ENCODE results near the gene LRP1B.

LRP1B gene

GRCh38 chr2:142069251-142069888, 61.4 kb downstream of the LRP1B start:
- no peaks in the 10 kb centered on the region for H3K9me3 ChIP-seq (ENCODE audit: control insufficient read depth, insufficient read depth, low read depth, low read length)
- H3K27ac ChIP-seq (ENCODE audit: low read depth, low read length): no peak overlapping the region
- H3K27me3 ChIP-seq (ENCODE audit: control insufficient read depth, insufficient read depth, low read length): no peaks in the 10 kb centered on the region
- no peaks in the 10 kb centered on the region for H3K36me3 ChIP-seq (ENCODE audit: control insufficient read depth, insufficient read depth, low read length)
- H3K9ac ChIP-seq (ENCODE audit: low read length): no peak overlapping the region
- H3K4me3 ChIP-seq (ENCODE audit: low read depth, low read length): no peak overlapping the region
- H3K4me1 ChIP-seq (ENCODE audit: control insufficient read depth, insufficient read depth, low read length): no peaks in the 10 kb centered on the region

DNA sequence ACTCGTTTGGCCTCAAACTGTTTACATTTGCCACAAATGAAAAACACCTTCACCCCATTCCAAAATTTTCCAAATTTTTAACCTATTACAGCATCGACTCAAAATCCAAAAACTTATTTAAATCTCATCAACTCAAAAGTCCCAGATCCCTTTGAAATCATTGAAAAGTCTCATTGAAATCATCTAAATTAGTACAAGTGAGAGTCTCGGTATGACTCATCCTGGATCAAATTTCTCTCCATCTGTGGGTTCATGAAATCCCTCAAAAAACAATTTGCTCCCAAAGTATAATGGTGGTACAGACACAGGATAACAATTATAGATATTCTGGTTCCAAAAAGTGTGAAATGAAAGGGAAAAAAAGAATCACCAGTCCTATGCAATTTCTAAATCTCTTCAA, 65.1 kb downstream of the LRP1B start:
- Histone ChIP-seq H3K4me1 (ENCODE audit: control insufficient read depth, insufficient read depth, low read length) (no peaks in the 10 kb centered on the region), H3K9ac (ENCODE audit: low read length) (no peak overlapping the region), H3K4me3 (ENCODE audit: low read depth, low read length) (no peak overlapping the region), H3K36me3 (ENCODE audit: control insufficient read depth, insufficient read depth, low read length) (no peaks in the 10 kb centered on the region), H3K27me3 (ENCODE audit: control insufficient read depth, insufficient read depth, low read length) (no peaks in the 10 kb centered on the region), H3K9me3 (ENCODE audit: control insufficient read depth, insufficient read depth, low read depth, low read length) (no peaks in the 10 kb centered on the region), H3K27ac (ENCODE audit: low read depth, low read length) (no peak overlapping the region)

DNA sequence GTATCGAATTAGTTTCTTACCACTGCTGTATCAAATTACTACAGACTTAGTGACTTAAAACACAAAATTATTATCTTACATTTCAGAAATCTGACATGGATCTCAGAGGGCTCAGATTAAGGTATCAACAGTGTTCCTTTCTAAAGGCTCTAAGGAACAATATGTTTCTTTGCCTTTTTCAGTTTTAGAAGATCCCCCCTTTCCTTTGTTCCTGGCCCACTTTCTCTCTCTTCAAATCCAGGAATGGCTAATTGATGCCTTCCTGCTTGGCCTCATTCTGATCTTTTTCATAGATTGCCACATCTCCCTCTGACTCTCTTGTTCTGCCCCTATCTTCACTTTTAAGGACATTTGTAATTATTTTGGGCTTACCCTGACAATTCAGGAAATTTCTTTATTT, 65.7 kb downstream of the LRP1B start:
- H3K27me3 ChIP-seq (ENCODE audit: control insufficient read depth, insufficient read depth, low read length): no peaks in the 10 kb centered on the region
- no peaks in the 10 kb centered on the region for H3K36me3 ChIP-seq (ENCODE audit: control insufficient read depth, insufficient read depth, low read length)
- no peak overlapping the region for H3K9ac ChIP-seq (ENCODE audit: low read length)
- H3K4me1 ChIP-seq (ENCODE audit: control insufficient read depth, insufficient read depth, low read length): no peaks in the 10 kb centered on the region
- H3K9me3 ChIP-seq (ENCODE audit: control insufficient read depth, insufficient read depth, low read depth, low read length): no peaks in the 10 kb centered on the region
- no peak overlapping the region for H3K4me3 ChIP-seq (ENCODE audit: low read depth, low read length)
- H3K27ac ChIP-seq (ENCODE audit: low read depth, low read length): no peak overlapping the region

DNA sequence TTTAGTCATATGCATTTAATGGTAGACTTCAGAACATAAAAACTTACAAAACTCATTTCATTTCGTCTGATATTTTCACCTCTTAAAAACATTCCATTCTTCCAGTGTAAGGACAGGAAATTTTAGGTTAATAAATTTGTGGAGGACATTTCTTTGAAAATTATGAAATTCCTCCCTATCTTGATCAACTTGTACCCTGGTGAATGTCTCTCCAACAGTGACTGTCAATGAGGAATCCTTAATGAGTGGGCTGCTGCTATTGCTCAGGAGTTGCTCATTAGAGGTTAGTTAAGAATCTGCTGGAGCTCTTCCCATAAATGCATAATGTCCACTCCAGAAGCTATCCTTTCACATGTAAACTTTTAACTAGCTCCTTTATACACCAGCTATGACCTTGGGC, 69.1 kb downstream of the LRP1B start:
- Histone ChIP-seq H3K36me3 (ENCODE audit: control insufficient read depth, insufficient read depth, low read length) (no peaks in the 10 kb centered on the region), H3K27me3 (ENCODE audit: control insufficient read depth, insufficient read depth, low read length) (no peaks in the 10 kb centered on the region), H3K27ac (ENCODE audit: low read depth, low read length) (no peak overlapping the region), H3K9me3 (ENCODE audit: control insufficient read depth, insufficient read depth, low read depth, low read length) (no peaks in the 10 kb centered on the region), H3K9ac (ENCODE audit: low read length) (no peak overlapping the region), H3K4me3 (ENCODE audit: low read depth, low read length) (no peak overlapping the region), H3K4me1 (ENCODE audit: control insufficient read depth, insufficient read depth, low read length) (no peaks in the 10 kb centered on the region)

GRCh38 chr2:142058149-142058548, 72.7 kb downstream of the LRP1B start:
- Histone ChIP-seq H3K27me3 (ENCODE audit: control insufficient read depth, insufficient read depth, low read length) (no peaks in the 10 kb centered on the region), H3K27ac (ENCODE audit: low read depth, low read length) (no peak overlapping the region), H3K4me1 (ENCODE audit: control insufficient read depth, insufficient read depth, low read length) (no peaks in the 10 kb centered on the region), H3K9ac (ENCODE audit: low read length) (no peak overlapping the region), H3K4me3 (ENCODE audit: low read depth, low read length) (no peak overlapping the region), H3K36me3 (ENCODE audit: control insufficient read depth, insufficient read depth, low read length) (no peaks in the 10 kb centered on the region), H3K9me3 (ENCODE audit: control insufficient read depth, insufficient read depth, low read depth, low read length) (no peaks in the 10 kb centered on the region)

DNA sequence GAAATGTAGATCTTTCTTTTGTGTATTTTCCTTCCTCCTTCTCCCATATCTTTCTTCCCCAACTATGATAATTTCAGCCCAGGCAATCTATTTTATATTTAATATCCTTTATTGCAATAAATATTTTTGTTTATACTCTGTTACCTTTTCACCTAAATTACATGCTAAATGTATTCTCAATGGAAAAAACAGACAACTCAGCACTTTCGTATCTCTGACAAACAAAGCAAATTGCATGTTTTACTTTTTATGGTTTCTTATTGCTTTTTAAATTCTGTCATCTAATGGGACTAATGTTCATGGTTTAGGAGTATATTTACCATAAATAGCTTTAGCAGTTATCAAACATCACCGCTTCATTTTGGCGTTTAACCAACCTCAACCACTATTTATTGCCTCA, 74.0 kb downstream of the LRP1B start:
- H3K4me3 ChIP-seq (ENCODE audit: low read depth, low read length): no peak overlapping the region
- H3K9me3 ChIP-seq (ENCODE audit: control insufficient read depth, insufficient read depth, low read depth, low read length): no peaks in the 10 kb centered on the region
- H3K27me3 ChIP-seq (ENCODE audit: control insufficient read depth, insufficient read depth, low read length): no peaks in the 10 kb centered on the region
- no peaks in the 10 kb centered on the region for H3K4me1 ChIP-seq (ENCODE audit: control insufficient read depth, insufficient read depth, low read length)
- H3K36me3 ChIP-seq (ENCODE audit: control insufficient read depth, insufficient read depth, low read length): no peaks in the 10 kb centered on the region
- no peak overlapping the region for H3K27ac ChIP-seq (ENCODE audit: low read depth, low read length)
- H3K9ac ChIP-seq (ENCODE audit: low read length): no peak overlapping the region

DNA sequence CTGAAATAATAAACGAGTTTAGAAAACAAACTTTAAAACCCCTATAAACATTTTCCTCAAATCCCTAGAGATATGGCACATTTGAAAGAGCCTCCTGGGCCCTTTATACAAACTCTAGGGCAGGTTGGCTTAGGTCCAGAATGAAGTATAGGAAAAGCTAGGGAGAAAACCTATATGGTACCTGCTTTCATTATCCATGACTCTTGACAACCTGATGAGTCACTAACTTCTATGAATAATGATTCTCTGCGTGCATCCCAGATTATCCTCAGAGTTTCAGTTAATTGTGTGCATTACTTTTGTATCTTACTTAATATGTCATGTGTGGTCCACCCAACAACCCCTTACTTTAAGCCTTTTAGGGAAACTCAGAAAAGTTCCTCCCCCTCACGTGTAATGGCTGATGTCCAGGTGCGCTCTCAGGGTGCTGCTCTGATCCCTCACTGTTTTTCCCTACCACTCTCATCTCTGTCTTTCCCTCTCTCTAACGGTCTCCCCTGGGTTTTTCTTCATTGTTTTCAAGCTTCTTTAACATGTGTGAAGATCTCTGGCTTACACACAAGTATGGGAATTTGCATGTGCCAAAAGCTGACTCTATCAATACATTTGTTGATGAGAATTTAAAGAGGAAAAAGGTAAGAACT, 78.5 kb downstream of the LRP1B start:
- H3K4me1 ChIP-seq (ENCODE audit: control insufficient read depth, insufficient read depth, low read length): no peaks in the 10 kb centered on the region

DNA sequence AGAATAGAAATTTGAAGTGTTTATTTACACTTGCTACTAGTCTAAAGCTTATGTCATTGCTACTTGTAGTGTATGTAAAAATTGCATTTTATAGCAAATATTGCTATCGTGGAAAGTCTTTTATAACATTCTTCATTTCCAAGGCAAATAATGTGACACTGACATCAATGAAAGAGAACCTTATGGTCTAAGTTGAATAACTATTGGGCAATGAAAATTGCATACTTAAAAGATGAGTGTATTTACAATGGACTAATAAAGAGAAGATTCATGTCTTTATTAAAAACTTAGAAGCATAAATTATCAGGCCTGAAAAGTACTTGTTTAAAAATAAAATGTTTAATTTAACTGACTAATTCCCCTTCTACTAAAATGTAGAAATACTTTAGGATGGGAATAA, 82.2 kb downstream of the LRP1B start:
- Histone ChIP-seq H3K9me3 (ENCODE audit: control insufficient read depth, insufficient read depth, low read depth, low read length) (no peaks in the 10 kb centered on the region), H3K27me3 (ENCODE audit: control insufficient read depth, insufficient read depth, low read length) (no peaks in the 10 kb centered on the region), H3K4me1 (ENCODE audit: control insufficient read depth, insufficient read depth, low read length) (peaks cover 5% of the 10 kb centered on the region; the same call in 1 of the 2 replicates), H3K9ac (ENCODE audit: low read length) (no peak overlapping the region), H3K4me3 (ENCODE audit: low read depth, low read length) (no peak overlapping the region), H3K27ac (ENCODE audit: low read depth, low read length) (no peak overlapping the region), H3K36me3 (ENCODE audit: control insufficient read depth, insufficient read depth, low read length) (no peaks in the 10 kb centered on the region)

More for the DNA sequence above, 78.5 kb downstream of the LRP1B start:
- Histone ChIP-seq H3K27ac (ENCODE audit: low read depth, low read length) (no peak overlapping the region), H3K27me3 (ENCODE audit: control insufficient read depth, insufficient read depth, low read length) (no peaks in the 10 kb centered on the region), H3K36me3 (ENCODE audit: control insufficient read depth, insufficient read depth, low read length) (no peaks in the 10 kb centered on the region), H3K4me3 (ENCODE audit: low read depth, low read length) (no peak overlapping the region), H3K9me3 (ENCODE audit: control insufficient read depth, insufficient read depth, low read depth, low read length) (no peaks in the 10 kb centered on the region), H3K9ac (ENCODE audit: low read length) (no peak overlapping the region)

DNA sequence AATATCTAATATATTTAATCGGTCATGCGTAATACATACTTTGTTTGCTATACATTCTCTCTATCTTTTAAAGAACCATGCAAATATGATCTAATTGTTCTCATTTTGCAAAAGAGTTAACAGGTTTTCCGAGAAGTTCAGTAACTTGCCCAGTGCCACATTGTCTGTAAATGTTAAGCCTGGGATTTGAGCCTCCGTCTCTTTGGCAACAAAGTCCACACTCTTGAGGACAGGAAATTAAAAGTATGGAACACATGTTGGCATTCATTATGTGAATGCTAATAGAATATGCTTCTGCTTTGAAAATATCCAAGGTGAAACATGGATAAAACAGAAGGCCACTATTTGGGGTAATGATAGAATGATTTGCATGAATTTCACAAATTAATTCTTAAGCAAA, 85.2 kb downstream of the LRP1B start:
- H3K4me1 ChIP-seq (ENCODE audit: control insufficient read depth, insufficient read depth, low read length): peaks cover 5% of the 10 kb centered on the region; the same call in 1 of the 2 replicates
- H3K9ac ChIP-seq (ENCODE audit: low read length): no peak overlapping the region
- H3K27ac ChIP-seq (ENCODE audit: low read depth, low read length): no peak overlapping the region
- H3K4me3 ChIP-seq (ENCODE audit: low read depth, low read length): no peak overlapping the region
- no peaks in the 10 kb centered on the region for H3K27me3 ChIP-seq (ENCODE audit: control insufficient read depth, insufficient read depth, low read length)
- no peaks in the 10 kb centered on the region for H3K9me3 ChIP-seq (ENCODE audit: control insufficient read depth, insufficient read depth, low read depth, low read length)
- H3K36me3 ChIP-seq (ENCODE audit: control insufficient read depth, insufficient read depth, low read length): no peaks in the 10 kb centered on the region

GRCh38 chr2:142044197-142044596, 86.6 kb downstream of the LRP1B start:
- H3K27ac ChIP-seq (ENCODE audit: low read depth, low read length): no peak overlapping the region
- no peak overlapping the region for H3K9ac ChIP-seq (ENCODE audit: low read length)
- no peaks in the 10 kb centered on the region for H3K9me3 ChIP-seq (ENCODE audit: control insufficient read depth, insufficient read depth, low read depth, low read length)

DNA sequence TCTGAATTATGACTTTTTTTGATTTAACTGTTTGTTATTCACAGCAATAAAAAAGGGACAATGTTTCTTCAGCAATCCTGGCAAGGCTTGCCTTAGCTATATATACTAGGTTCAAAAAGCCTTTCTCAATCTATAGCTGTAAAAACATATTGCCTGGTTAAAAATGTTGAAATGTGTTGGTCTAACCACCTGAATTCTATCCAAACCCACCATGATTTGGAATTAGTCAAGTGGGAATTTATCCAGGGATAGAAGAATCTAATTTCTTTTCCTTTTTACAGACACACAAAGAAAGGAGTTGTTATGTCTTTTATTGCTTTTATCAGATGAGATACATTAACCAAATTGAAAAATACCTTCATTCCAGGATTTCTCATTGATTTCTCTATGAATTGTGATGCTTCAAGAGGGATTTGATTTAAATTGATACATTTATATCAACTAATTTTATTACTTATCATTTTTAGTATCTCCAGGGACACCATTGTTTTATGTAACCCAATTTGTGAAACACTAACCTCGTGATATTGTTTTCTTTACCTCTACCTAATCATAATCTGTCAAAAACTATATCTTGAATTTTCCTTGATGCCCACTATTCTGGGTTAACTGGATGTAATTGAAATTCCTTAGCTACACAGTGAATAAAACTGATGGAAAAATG, 88.1 kb downstream of the LRP1B start:
- Histone ChIP-seq H3K4me3 (ENCODE audit: low read depth, low read length) (no peak overlapping the region), H3K27ac (ENCODE audit: low read depth, low read length) (no peak overlapping the region), H3K36me3 (ENCODE audit: control insufficient read depth, insufficient read depth, low read length) (no peaks in the 10 kb centered on the region), H3K27me3 (ENCODE audit: control insufficient read depth, insufficient read depth, low read length) (no peaks in the 10 kb centered on the region), H3K4me1 (ENCODE audit: control insufficient read depth, insufficient read depth, low read length) (peaks cover 5% of the 10 kb centered on the region), H3K9me3 (ENCODE audit: control insufficient read depth, insufficient read depth, low read depth, low read length) (no peaks in the 10 kb centered on the region), H3K9ac (ENCODE audit: low read length) (no peak overlapping the region)

More at GRCh38 chr2:142044197-142044596, 86.6 kb downstream of the LRP1B start:
- H3K4me1 ChIP-seq (ENCODE audit: control insufficient read depth, insufficient read depth, low read length): peaks cover 5% of the 10 kb centered on the region; the same call in 1 of the 2 replicates
- H3K27me3 ChIP-seq (ENCODE audit: control insufficient read depth, insufficient read depth, low read length): no peaks in the 10 kb centered on the region
- no peak overlapping the region for H3K4me3 ChIP-seq (ENCODE audit: low read depth, low read length)
- H3K36me3 ChIP-seq (ENCODE audit: control insufficient read depth, insufficient read depth, low read length): no peaks in the 10 kb centered on the region
